ENCODE measurements around the gene SLC30A3. TPM values are rescaled to one million over a fixed set of nuclear protein-coding genes. Genes with fewer than 3 reads are reported as not detected.

SLC30A3 gene
- total RNA-seq, 6 donors from 2014 or later, result 0.20 to 2.3 (median 1.2) TPM

- Histone ChIP-seq H3K27ac (no peak overlapping the region), H3K36me3 (peaks cover 8 to 62% (median 43%) of the 10 kb centered on the region in 4 donors), H3K27me3 (no peaks in the 10 kb centered on the region), H3K4me3 (no peak overlapping the region), H3K9me3 (no peaks in the 10 kb centered on the region), H3K4me1 (peaks cover 9 to 18% (median 12%) of the 10 kb centered on the region in 4 donors)
- WGBS, 2 donors, result 90 to 92% methylated on average over 3 of the region's 3 CpGs
- no peak for TF ChIP-seq POLR2AphosphoS5 (IDR thresholded peaks at IDR 0.05)
- no peak for TF ChIP-seq CTCF (IDR thresholded peaks at IDR 0.05)
- no peak for TF ChIP-seq POLR2A (IDR thresholded peaks at IDR 0.05)
- TF ChIP-seq EP300 (IDR thresholded peaks at IDR 0.05), result no peak
- no peak for ATAC-seq (ENCODE audit: low FRiP score in 2 of 2)
- DNase-seq, result no peak
Measured at GRCh38 chr2:27221166-27221565, 41.7 kb downstream of the SLC30A3 start.

DNA sequence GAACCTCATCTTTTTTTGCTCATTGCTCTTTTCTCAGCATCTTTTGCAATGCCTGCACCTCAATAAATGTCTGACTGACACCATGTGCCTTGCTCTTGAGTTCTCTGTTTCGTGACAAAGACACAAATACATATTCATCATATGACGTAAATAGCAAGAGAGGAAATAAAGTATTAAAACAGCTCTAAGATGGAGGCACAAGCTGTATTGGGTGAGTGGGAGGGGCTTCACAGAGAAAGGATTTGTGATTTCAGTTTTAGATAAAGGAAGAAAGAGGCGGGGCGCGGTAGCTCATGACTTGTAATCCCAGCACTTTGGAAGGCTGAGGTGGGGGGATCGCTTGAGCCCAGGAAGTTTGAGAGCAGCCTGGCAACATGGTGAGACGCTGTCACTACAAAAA, 42.8 kb downstream of the SLC30A3 start:
- no peak for ATAC-seq (ENCODE audit: low FRiP score in 2 of 2)
- Histone ChIP-seq H3K4me1 (peaks cover 9 to 18% (median 12%) of the 10 kb centered on the region in 4 donors), H3K27me3 (no peaks in the 10 kb centered on the region), H3K9me3 (no peaks in the 10 kb centered on the region), H3K36me3 (peaks cover 0 to 58% (median 33%) of the 10 kb centered on the region in 4 donors), H3K27ac (no peak overlapping the region), H3K4me3 (no peak overlapping the region)
- DNase-seq, result no peak
- 94 to 96% methylated on average over 7 of the region's 7 CpGs for WGBS, 2 donors
- no peak for TF ChIP-seq EP300 (IDR thresholded peaks at IDR 0.05)
- no peak for TF ChIP-seq CTCF (IDR thresholded peaks at IDR 0.05)
- TF ChIP-seq POLR2A (IDR thresholded peaks at IDR 0.05), result no peak
- TF ChIP-seq POLR2AphosphoS5 (IDR thresholded peaks at IDR 0.05), result no peak

DNA sequence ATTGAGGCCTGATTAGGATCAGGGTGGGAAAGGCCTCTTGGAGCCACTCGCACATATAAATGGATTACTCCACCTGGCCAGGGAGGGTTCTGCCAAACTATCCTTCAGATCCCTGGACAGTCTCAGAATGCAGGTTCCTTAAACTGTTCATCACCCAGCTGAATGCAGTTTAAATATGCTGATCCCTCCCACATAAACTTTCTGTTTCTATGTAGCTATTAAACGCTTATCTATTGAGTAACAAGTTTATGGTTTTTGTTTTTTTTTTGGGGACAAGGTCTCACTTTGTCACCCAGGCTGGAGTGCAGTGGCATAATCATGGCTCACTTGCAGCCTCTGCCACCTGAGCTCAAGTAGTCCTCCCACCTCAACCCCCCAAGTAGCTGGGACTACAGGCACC, 43.8 kb downstream of the SLC30A3 start:
- no peak overlapping the region for H3K4me3 ChIP-seq
- 73 to 91% methylated on average over 2 of the region's 2 CpGs for WGBS, 2 donors
- TF ChIP-seq CTCF (IDR thresholded peaks at IDR 0.05) (no peak), POLR2AphosphoS5 (IDR thresholded peaks at IDR 0.05) (no peak), POLR2A (IDR thresholded peaks at IDR 0.05) (no peak), EP300 (IDR thresholded peaks at IDR 0.05) (no peak)
- no peak for DNase-seq
- no peaks in the 10 kb centered on the region for H3K9me3 ChIP-seq
- H3K27me3 ChIP-seq, result no peaks in the 10 kb centered on the region
- H3K27ac ChIP-seq, result no peak overlapping the region
- peaks cover 0 to 50% (median 24%) of the 10 kb centered on the region in 4 donors for H3K36me3 ChIP-seq
- H3K4me1 ChIP-seq, result peaks cover 9 to 18% (median 12%) of the 10 kb centered on the region in 4 donors
- no peak for ATAC-seq (ENCODE audit: low FRiP score in 2 of 2)

- ATAC-seq (ENCODE audit: low FRiP score in 2 of 2), result no peak
- no peak overlapping the region for H3K27ac ChIP-seq
- H3K4me1 ChIP-seq, result peaks cover 9 to 19% (median 15%) of the 10 kb centered on the region in 4 donors
- WGBS, 2 donors, result 92 to 94% methylated on average over 4 of the region's 4 CpGs
- H3K9me3 ChIP-seq, result no peaks in the 10 kb centered on the region
- no peaks in the 10 kb centered on the region for H3K27me3 ChIP-seq
- peaks cover 0 to 46% (median 19%) of the 10 kb centered on the region in 4 donors for H3K36me3 ChIP-seq
- H3K4me3 ChIP-seq, result no peak overlapping the region
- TF ChIP-seq POLR2A (IDR thresholded peaks at IDR 0.05) (no peak), CTCF (IDR thresholded peaks at IDR 0.05) (no peak), EP300 (IDR thresholded peaks at IDR 0.05) (no peak), POLR2AphosphoS5 (IDR thresholded peaks at IDR 0.05) (no peak)
- DNase-seq, result no peak
Measured at GRCh38 chr2:27218614-27219013, 44.2 kb downstream of the SLC30A3 start.
